ENCODE measurements around the gene PRR23E.

DNA sequence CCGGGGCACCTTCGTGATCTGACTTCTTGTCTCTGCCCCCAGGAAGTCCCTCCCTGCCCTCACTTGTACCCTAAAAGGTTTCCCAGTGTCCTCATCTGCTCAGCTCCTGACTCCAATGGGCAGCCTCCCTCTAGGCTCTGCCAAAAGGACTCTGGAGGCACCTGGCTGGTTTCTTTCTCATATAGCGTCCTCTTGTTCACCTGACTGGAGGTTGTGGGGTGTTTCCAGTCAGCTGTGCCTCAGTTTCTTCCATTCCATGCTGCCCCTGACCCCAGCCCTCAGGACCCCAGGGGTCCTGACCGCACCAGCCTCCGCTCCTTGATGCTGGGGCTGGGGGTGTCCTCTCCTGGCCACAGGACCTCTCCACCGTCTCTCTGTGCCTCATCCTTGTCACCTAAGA is 2.5 kb downstream of the PRR23E start:
- TF ChIP-seq CREB1 (IDR thresholded peaks at IDR 0.05; ENCODE audit: low read depth) (no peak), E2F4 (IDR thresholded peaks at IDR 0.05; ENCODE audit: low read depth, low read length) (no peak), HDAC6 (IDR thresholded peaks at IDR 0.05; ENCODE audit: unreplicated experiment) (no peak), YY1 (IDR thresholded peaks at IDR 0.05; ENCODE audit: low read depth, low read length) (no peak), POLR2A (IDR thresholded peaks at IDR 0.05; ENCODE audit: low read depth, low read length) (no peak), MTA3 (IDR thresholded peaks at IDR 0.05; ENCODE audit: borderline replicate concordance, low read length) (no peak), EP300 (IDR thresholded peaks at IDR 0.05; ENCODE audit: borderline replicate concordance in 1 of 2, control insufficient read depth in 1 of 2, low read depth in 2 of 2, low read length in 2 of 2) (no peak), REST (IDR thresholded peaks at IDR 0.05; ENCODE audit: low read depth, low read length) (no peak), JUNB (IDR thresholded peaks at IDR 0.05) (no peak), EZH2 (IDR thresholded peaks at IDR 0.05; ENCODE audit: borderline replicate concordance, control insufficient read depth, low read depth, low read length) (no peak), ZNF274 (IDR thresholded peaks at IDR 0.05; ENCODE audit: insufficient read depth, insufficient read length) (no peak), TAF1 (IDR thresholded peaks at IDR 0.05; ENCODE audit: borderline replicate concordance, low read depth, low read length) (no peak)
- TF ChIP-seq, protein P1, sequence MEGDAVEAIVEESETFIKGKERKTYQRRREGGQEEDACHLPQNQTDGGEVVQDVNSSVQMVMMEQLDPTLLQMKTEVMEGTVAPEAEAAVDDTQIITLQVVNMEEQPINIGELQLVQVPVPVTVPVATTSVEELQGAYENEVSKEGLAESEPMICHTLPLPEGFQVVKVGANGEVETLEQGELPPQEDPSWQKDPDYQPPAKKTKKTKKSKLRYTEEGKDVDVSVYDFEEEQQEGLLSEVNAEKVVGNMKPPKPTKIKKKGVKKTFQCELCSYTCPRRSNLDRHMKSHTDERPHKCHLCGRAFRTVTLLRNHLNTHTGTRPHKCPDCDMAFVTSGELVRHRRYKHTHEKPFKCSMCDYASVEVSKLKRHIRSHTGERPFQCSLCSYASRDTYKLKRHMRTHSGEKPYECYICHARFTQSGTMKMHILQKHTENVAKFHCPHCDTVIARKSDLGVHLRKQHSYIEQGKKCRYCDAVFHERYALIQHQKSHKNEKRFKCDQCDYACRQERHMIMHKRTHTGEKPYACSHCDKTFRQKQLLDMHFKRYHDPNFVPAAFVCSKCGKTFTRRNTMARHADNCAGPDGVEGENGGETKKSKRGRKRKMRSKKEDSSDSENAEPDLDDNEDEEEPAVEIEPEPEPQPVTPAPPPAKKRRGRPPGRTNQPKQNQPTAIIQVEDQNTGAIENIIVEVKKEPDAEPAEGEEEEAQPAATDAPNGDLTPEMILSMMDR (IDR thresholded peaks at IDR 0.05 in 2 of 3, conservative IDR thresholded peaks at IDR 0.05 in 1 of 3; ENCODE audit: control insufficient read depth in 2 of 3, extremely low read depth in 1 of 3, insufficient read depth in 1 of 3, low read depth in 3 of 3, low read length in 3 of 3), result no peak
- TF ChIP-seq, protein P2, sequence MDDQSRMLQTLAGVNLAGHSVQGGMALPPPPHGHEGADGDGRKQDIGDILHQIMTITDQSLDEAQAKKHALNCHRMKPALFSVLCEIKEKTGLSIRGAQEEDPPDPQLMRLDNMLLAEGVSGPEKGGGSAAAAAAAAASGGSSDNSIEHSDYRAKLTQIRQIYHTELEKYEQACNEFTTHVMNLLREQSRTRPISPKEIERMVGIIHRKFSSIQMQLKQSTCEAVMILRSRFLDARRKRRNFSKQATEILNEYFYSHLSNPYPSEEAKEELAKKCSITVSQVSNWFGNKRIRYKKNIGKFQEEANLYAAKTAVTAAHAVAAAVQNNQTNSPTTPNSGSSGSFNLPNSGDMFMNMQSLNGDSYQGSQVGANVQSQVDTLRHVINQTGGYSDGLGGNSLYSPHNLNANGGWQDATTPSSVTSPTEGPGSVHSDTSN (IDR thresholded peaks at IDR 0.05; ENCODE audit: insufficient replicate concordance, low read depth, low read length), result no peak
